ENCODE measurements around the gene CD180. TPM values are rescaled to one million over a fixed set of nuclear protein-coding genes. Genes with fewer than 3 reads are reported as not detected.

The CD180 gene
- total RNA-seq, 4 donors from 2014 or later: 0.10 to 0.56 (median 0.22) TPM; not detected in 1

DNA sequence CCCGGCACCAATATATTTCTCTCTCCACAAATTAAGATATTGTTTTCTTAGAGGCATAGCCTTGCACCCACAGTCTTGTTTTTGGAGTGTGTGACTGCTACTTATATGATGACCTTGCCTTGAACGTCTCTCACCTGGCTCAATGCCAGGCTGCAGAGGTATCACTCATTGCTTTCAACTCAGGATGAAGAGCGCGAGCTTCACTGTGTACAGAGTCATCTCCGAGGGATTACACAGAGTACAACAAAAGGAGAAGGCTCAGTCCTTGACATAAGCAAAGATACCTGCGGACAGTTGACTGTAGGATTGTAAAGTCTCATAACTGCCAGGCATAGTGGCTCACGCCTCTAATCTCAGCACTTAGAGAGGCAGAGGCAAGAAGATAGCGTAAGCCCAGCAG lies 53.8 kb downstream of the CD180 start:
- DNase-seq (no peak), ATAC-seq (no peak)
- Histone ChIP-seq H3K27me3 (no peaks in the 10 kb centered on the region), H3K4me3 (no peak overlapping the region), H3K9me3 (no peaks in the 10 kb centered on the region), H3K36me3 (peaks cover 7 to 60% of the 10 kb centered on the region in 2 donors), H3K27ac (no peak overlapping the region), H3K4me1 (no peaks in the 10 kb centered on the region)
- in situ Hi-C loops (cut with MboI; ENCODE audit: low sequenced_read_pairs in 4 of 4) (loop anchor here in 1 of 4 donors (10.0 kb wide), 1 partner anchor 328 kb away; no protein-coding TSS in a partner anchor), intact Hi-C loops (cut with DNase I; ENCODE audit: low total_unique reads) (no loop called here)
- TF ChIP-seq POLR2A (IDR thresholded peaks at IDR 0.05): no peak
- TF ChIP-seq CTCF (IDR thresholded peaks at IDR 0.05 in 4 of 5, conservative IDR thresholded peaks at IDR 0.05 in 1 of 5): no peak

DNA sequence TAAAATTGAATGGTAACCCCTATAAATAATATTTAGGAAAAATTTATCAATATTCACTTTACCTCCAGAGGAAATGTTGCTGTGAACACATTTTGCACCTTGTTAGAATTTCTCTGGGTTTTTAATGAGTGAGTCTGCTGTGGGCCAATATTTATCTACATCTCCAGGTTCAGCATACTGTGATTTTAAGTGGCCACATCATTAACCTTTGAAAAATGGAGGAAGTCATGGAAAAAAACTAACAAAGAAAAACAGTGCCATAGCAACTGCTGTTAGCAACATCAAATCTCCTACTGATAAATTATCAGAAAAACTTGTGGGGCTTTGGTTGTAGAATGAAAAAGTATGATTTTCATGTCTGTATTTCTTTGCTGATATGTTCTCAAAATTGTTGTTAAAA lies 55.0 kb downstream of the CD180 start:
- Histone ChIP-seq H3K4me3 (no peak overlapping the region), H3K36me3 (peaks cover 7 to 65% of the 10 kb centered on the region in 2 donors), H3K27ac (no peak overlapping the region), H3K9me3 (no peaks in the 10 kb centered on the region), H3K4me1 (no peaks in the 10 kb centered on the region), H3K27me3 (no peaks in the 10 kb centered on the region)
- ATAC-seq (no peak), DNase-seq (no peak)
- intact Hi-C loops (cut with DNase I; ENCODE audit: low total_unique reads) (no loop called here), in situ Hi-C loops (cut with MboI; ENCODE audit: low sequenced_read_pairs in 4 of 4) (loop anchor here in 1 of 4 donors (10.0 kb wide), 1 partner anchor 327 kb away; no protein-coding TSS in a partner anchor)
- no peak for TF ChIP-seq CTCF (IDR thresholded peaks at IDR 0.05 in 4 of 5, conservative IDR thresholded peaks at IDR 0.05 in 1 of 5)
- TF ChIP-seq POLR2A (IDR thresholded peaks at IDR 0.05): no peak

GRCh38 chr5:67140413-67140812 lies 56.2 kb downstream of the CD180 start:
- ATAC-seq (no peak), DNase-seq (no peak)
- H3K27ac ChIP-seq: no peak overlapping the region
- in situ Hi-C loops (cut with MboI; ENCODE audit: low sequenced_read_pairs in 4 of 4): loop anchor here in 1 of 4 donors (10.0 kb wide), 1 partner anchor 326 kb away; no protein-coding TSS in a partner anchor
- H3K9me3 ChIP-seq: no peaks in the 10 kb centered on the region
- intact Hi-C loops (cut with DNase I; ENCODE audit: low total_unique reads): no loop called here
- H3K4me1 ChIP-seq: no peaks in the 10 kb centered on the region
- H3K36me3 ChIP-seq: peaks cover 7 to 66% of the 10 kb centered on the region in 2 donors
- H3K27me3 ChIP-seq: no peaks in the 10 kb centered on the region
- no peak overlapping the region for H3K4me3 ChIP-seq
- TF ChIP-seq CTCF (IDR thresholded peaks at IDR 0.05 in 4 of 5, conservative IDR thresholded peaks at IDR 0.05 in 1 of 5): no peak
- TF ChIP-seq POLR2A (IDR thresholded peaks at IDR 0.05): no peak

- DNase-seq (no peak), ATAC-seq (no peak)
- no peak for TF ChIP-seq POLR2A (IDR thresholded peaks at IDR 0.05)
- TF ChIP-seq CTCF (IDR thresholded peaks at IDR 0.05 in 4 of 5, conservative IDR thresholded peaks at IDR 0.05 in 1 of 5): no peak
- no peak overlapping the region for H3K27ac ChIP-seq
- peaks cover 3 to 64% of the 10 kb centered on the region in 2 donors for H3K36me3 ChIP-seq
- H3K27me3 ChIP-seq: no peaks in the 10 kb centered on the region
- H3K4me1 ChIP-seq: no peaks in the 10 kb centered on the region
- no peaks in the 10 kb centered on the region for H3K9me3 ChIP-seq
- in situ Hi-C loops (cut with MboI; ENCODE audit: low sequenced_read_pairs in 4 of 4) (no loop called here), intact Hi-C loops (cut with DNase I; ENCODE audit: low total_unique reads) (no loop called here)
- H3K4me3 ChIP-seq: no peak overlapping the region
Observed at GRCh38 chr5:67139030-67139429, 57.6 kb downstream of the CD180 start.

All from gastrocnemius medialis (tissue), 4 donors.